ENCODE data around the gene KIF1A. TPM values are rescaled to one million over a fixed set of nuclear protein-coding genes. Genes with fewer than 3 reads are reported as not detected.

Gene KIF1A
- total and polyA plus RNA-seq, 2 of the 13 experiments (the other 11 are each of a cell fraction or from before 2014, with no cell fraction given): 0.01 TPM; not detected in 1

DNA sequence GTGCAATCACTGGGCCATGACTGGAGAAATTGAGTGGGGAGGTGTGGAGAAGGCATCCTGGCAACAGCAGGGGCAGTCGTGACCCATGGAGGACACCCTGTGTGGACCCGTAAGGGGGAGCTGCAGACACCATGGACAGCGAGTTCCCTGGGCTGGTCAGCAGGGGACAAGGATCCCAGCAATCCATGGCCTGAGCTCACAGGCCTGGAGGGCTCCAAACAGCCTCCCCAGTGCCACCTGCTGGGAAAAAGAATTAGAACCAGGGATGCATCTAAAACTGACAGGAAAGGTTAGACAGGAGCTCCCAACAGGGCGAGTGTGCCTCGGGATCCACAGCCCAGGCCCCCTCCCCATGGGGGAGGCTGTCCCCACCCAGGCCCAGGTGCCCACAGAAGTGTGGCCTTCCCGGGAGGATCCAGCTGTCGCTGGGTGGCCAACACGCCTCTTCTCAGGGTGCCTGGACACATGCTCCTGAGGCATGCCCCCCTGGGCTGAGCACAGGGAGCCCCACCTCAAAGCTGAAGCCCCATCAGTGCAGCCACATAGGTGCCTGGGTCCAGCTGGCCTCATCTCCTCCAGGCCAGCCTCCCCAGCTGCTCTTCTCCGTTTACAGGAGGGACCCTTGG, 20.5 kb upstream of the KIF1A start (continued):
- TF ChIP-seq REPIN1 (CRISPR knock-in tag; IDR thresholded peaks at IDR 0.05; ENCODE audit: borderline replicate concordance, low read depth): peak; percentile 86
- no peak for TF ChIP-seq ZSCAN31 (CRISPR knock-in tag; IDR thresholded peaks at IDR 0.05; ENCODE audit: low read depth)
- TF ChIP-seq, protein P1, sequence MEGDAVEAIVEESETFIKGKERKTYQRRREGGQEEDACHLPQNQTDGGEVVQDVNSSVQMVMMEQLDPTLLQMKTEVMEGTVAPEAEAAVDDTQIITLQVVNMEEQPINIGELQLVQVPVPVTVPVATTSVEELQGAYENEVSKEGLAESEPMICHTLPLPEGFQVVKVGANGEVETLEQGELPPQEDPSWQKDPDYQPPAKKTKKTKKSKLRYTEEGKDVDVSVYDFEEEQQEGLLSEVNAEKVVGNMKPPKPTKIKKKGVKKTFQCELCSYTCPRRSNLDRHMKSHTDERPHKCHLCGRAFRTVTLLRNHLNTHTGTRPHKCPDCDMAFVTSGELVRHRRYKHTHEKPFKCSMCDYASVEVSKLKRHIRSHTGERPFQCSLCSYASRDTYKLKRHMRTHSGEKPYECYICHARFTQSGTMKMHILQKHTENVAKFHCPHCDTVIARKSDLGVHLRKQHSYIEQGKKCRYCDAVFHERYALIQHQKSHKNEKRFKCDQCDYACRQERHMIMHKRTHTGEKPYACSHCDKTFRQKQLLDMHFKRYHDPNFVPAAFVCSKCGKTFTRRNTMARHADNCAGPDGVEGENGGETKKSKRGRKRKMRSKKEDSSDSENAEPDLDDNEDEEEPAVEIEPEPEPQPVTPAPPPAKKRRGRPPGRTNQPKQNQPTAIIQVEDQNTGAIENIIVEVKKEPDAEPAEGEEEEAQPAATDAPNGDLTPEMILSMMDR (CRISPR knock-in tag; IDR thresholded peaks at IDR 0.05): peak; percentile 91
- no peak for TF ChIP-seq SRSF4 (IDR thresholded peaks at IDR 0.05; ENCODE audit: low read depth, low read length, poor library complexity, severe bottlenecking)
- TF ChIP-seq, protein P2, sequence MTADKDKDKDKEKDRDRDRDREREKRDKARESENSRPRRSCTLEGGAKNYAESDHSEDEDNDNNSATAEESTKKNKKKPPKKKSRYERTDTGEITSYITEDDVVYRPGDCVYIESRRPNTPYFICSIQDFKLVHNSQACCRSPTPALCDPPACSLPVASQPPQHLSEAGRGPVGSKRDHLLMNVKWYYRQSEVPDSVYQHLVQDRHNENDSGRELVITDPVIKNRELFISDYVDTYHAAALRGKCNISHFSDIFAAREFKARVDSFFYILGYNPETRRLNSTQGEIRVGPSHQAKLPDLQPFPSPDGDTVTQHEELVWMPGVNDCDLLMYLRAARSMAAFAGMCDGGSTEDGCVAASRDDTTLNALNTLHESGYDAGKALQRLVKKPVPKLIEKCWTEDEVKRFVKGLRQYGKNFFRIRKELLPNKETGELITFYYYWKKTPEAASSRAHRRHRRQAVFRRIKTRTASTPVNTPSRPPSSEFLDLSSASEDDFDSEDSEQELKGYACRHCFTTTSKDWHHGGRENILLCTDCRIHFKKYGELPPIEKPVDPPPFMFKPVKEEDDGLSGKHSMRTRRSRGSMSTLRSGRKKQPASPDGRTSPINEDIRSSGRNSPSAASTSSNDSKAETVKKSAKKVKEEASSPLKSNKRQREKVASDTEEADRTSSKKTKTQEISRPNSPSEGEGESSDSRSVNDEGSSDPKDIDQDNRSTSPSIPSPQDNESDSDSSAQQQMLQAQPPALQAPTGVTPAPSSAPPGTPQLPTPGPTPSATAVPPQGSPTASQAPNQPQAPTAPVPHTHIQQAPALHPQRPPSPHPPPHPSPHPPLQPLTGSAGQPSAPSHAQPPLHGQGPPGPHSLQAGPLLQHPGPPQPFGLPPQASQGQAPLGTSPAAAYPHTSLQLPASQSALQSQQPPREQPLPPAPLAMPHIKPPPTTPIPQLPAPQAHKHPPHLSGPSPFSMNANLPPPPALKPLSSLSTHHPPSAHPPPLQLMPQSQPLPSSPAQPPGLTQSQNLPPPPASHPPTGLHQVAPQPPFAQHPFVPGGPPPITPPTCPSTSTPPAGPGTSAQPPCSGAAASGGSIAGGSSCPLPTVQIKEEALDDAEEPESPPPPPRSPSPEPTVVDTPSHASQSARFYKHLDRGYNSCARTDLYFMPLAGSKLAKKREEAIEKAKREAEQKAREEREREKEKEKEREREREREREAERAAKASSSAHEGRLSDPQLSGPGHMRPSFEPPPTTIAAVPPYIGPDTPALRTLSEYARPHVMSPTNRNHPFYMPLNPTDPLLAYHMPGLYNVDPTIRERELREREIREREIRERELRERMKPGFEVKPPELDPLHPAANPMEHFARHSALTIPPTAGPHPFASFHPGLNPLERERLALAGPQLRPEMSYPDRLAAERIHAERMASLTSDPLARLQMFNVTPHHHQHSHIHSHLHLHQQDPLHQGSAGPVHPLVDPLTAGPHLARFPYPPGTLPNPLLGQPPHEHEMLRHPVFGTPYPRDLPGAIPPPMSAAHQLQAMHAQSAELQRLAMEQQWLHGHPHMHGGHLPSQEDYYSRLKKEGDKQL (CRISPR knock-in tag; IDR thresholded peaks at IDR 0.05; ENCODE audit: low read depth): no peak
- TF ChIP-seq, protein P3, sequence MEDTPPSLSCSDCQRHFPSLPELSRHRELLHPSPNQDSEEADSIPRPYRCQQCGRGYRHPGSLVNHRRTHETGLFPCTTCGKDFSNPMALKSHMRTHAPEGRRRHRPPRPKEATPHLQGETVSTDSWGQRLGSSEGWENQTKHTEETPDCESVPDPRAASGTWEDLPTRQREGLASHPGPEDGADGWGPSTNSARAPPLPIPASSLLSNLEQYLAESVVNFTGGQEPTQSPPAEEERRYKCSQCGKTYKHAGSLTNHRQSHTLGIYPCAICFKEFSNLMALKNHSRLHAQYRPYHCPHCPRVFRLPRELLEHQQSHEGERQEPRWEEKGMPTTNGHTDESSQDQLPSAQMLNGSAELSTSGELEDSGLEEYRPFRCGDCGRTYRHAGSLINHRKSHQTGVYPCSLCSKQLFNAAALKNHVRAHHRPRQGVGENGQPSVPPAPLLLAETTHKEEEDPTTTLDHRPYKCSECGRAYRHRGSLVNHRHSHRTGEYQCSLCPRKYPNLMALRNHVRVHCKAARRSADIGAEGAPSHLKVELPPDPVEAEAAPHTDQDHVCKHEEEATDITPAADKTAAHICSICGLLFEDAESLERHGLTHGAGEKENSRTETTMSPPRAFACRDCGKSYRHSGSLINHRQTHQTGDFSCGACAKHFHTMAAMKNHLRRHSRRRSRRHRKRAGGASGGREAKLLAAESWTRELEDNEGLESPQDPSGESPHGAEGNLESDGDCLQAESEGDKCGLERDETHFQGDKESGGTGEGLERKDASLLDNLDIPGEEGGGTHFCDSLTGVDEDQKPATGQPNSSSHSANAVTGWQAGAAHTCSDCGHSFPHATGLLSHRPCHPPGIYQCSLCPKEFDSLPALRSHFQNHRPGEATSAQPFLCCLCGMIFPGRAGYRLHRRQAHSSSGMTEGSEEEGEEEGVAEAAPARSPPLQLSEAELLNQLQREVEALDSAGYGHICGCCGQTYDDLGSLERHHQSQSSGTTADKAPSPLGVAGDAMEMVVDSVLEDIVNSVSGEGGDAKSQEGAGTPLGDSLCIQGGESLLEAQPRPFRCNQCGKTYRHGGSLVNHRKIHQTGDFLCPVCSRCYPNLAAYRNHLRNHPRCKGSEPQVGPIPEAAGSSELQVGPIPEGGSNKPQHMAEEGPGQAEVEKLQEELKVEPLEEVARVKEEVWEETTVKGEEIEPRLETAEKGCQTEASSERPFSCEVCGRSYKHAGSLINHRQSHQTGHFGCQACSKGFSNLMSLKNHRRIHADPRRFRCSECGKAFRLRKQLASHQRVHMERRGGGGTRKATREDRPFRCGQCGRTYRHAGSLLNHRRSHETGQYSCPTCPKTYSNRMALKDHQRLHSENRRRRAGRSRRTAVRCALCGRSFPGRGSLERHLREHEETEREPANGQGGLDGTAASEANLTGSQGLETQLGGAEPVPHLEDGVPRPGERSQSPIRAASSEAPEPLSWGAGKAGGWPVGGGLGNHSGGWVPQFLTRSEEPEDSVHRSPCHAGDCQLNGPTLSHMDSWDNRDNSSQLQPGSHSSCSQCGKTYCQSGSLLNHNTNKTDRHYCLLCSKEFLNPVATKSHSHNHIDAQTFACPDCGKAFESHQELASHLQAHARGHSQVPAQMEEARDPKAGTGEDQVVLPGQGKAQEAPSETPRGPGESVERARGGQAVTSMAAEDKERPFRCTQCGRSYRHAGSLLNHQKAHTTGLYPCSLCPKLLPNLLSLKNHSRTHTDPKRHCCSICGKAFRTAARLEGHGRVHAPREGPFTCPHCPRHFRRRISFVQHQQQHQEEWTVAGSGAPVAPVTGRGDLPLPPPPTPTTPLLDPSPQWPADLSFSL (CRISPR knock-in tag; IDR thresholded peaks at IDR 0.05): no peak
- TF ChIP-seq, protein P4, sequence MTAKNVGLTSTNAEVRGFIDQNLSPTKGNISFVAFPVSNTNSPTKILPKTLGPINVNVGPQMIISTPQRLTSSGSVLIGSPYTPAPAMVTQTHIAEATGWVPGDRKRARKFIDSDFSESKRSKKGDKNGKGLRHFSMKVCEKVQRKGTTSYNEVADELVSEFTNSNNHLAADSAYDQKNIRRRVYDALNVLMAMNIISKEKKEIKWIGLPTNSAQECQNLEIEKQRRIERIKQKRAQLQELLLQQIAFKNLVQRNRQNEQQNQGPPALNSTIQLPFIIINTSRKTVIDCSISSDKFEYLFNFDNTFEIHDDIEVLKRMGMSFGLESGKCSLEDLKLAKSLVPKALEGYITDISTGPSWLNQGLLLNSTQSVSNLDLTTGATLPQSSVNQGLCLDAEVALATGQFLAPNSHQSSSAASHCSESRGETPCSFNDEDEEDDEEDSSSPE (CRISPR knock-in tag; IDR thresholded peaks at IDR 0.05): no peak
- TF ChIP-seq RARA (CRISPR knock-in tag; IDR thresholded peaks at IDR 0.05): no peak
- TF ChIP-seq, protein P5, sequence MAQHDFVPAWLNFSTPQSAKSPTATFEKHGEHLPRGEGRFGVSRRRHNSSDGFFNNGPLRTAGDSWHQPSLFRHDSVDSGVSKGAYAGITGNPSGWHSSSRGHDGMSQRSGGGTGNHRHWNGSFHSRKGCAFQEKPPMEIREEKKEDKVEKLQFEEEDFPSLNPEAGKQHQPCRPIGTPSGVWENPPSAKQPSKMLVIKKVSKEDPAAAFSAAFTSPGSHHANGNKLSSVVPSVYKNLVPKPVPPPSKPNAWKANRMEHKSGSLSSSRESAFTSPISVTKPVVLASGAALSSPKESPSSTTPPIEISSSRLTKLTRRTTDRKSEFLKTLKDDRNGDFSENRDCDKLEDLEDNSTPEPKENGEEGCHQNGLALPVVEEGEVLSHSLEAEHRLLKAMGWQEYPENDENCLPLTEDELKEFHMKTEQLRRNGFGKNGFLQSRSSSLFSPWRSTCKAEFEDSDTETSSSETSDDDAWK (CRISPR knock-in tag; IDR thresholded peaks at IDR 0.05): no peak
- TF ChIP-seq ZNF558 (CRISPR knock-in tag; IDR thresholded peaks at IDR 0.05; ENCODE audit: borderline replicate concordance): no peak
- TF ChIP-seq CHD4 (IDR thresholded peaks at IDR 0.05; ENCODE audit: borderline replicate concordance, low read length): no peak
